Stomach (tissue), 9 donors: ENCODE results near the gene FOXN3. TPM values are rescaled to one million over a fixed set of nuclear protein-coding genes. Genes with fewer than 3 reads are reported as not detected.

Experiments used
- DNase-seq, 2 donors: peaks; one replicate each; pipeline versions ENCODE4 v3.0.0 to v3.0.0-alpha.2; 2013 to 2019
- H3K27ac ChIP-seq, 5 donors: fragments of 200-600 bp in 4 of 5; sonication (generic) in 4 of 5; one replicate each; pipeline ENCODE4 v1.5.1; 2013 to 2019; ENCODE audit warnings: mild to moderate bottlenecking in 1 of 5, moderate library complexity in 1 of 5
- H3K27me3 ChIP-seq, 3 donors: fragments of 200-600 bp; sonication (generic); one replicate each; pipeline ENCODE4 v1.5.1; 2017 to 2019; ENCODE audit warnings: mixed run types in 1 of 3
- H3K36me3 ChIP-seq, 4 donors: fragments of 200-600 bp; sonication (generic); 1 replicate in 3 of 4; 2 replicates in 1 of 4; pipeline ENCODE4 v1.5.1; 2016 to 2019
- H3K4me1 ChIP-seq, 4 donors: fragments of 200-600 bp; sonication (generic); one replicate each; pipeline ENCODE4 v1.5.1; 2016 to 2019
- H3K4me3 ChIP-seq, 4 donors: fragments of 200-600 bp; sonication (generic) in 3 of 4; one replicate each; pipeline ENCODE4 v1.5.1; 2016 to 2019; ENCODE audit warnings: mild to moderate bottlenecking in 1 of 4
- H3K9me3 ChIP-seq, 4 donors: fragments of 200-600 bp; sonication (generic); one replicate each; pipeline ENCODE4 v1.5.1; 2016 to 2019
- EP300 ChIP-seq: sonication (generic); formaldehyde crosslinking; IDR thresholded peaks from one replicate; pipeline ENCODE4 v1.6.1; 2017; ENCODE audit warnings: antibody characterized with exemption
- POLR2A ChIP-seq, 4 donors: fragments of 450-650 bp; IDR thresholded peaks; one replicate each; pipeline ENCODE4 v1.6.1; 2016; ENCODE audit warnings: antibody characterized with exemption in 4 of 4, control low read depth in 2 of 4, mild to moderate bottlenecking in 1 of 4, moderate library complexity in 1 of 4
- POLR2AphosphoS5 ChIP-seq, 3 donors: sonication (generic); formaldehyde crosslinking; IDR thresholded peaks; one replicate each; pipeline ENCODE4 v1.6.1; 2016; ENCODE audit warnings: antibody characterized with exemption in 3 of 3
- WGBS, 5 donors: extraction: QIAGEN DNeasy Blood & Tissue Kit in 3 of 5; methylation state at CpG; one replicate each; pipeline versions ENCODE4 v1.1.5 to v1.1.7; 2013 to 2018; 5-methylcytosine and 5-hydroxymethylcytosine counted together
- intact Hi-C: fragments of 100-400 bp; cut with DNase I; formaldehyde crosslinking; loops from one replicate; pipeline ENCODE4 v1.15.1; 2023; ENCODE audit warnings: low total_unique reads
- polyA plus RNA-seq, 3 donors: library from polyadenylated mRNA; stranded (reverse); fragments of 200-250 nt; gene quantifications; one replicate each; pipeline ENCODE4 v1.2.3, GENCODE V29; 2013
- total RNA-seq, 5 donors: library from RNA; depleted of rRNA; stranded (reverse); fragments of >200 nt; gene quantifications; one replicate each; pipeline versions ENCODE4 v1.1.0 to v1.2.3, GENCODE V29; 2014 to 2016
- TF ChIP-seq, protein P1 (sequence below), 7 experiments: fragments of 450-650 bp in 4 of 7; fragments of 200-600 bp in 3 of 7; sonication (generic) in 3 of 7; IDR thresholded peaks; one replicate each; pipeline ENCODE4 v1.5.1; 2016 to 2019; ENCODE audit warnings: antibody characterized with exemption in 7 of 7, control low read depth in 2 of 7, mild to moderate bottlenecking in 1 of 7
- donor health status: healthy with polysubstance abuse.
- donor health status: Bipolar disorder and iron deficiency.
- donor health status: healthy.

The FOXN3 gene
- total and polyA plus RNA-seq, 8 donors, result 12.5 to 126 (median 56.6) TPM

- H3K4me1 ChIP-seq, result peaks cover 16 to 56% (median 32%) of the 10 kb centered on the region in 4 donors
- peak overlapping the region in 1 of 5 donors; percentile 65 for H3K27ac ChIP-seq
- TF ChIP-seq POLR2AphosphoS5 (IDR thresholded peaks at IDR 0.05) (no peak), POLR2A (IDR thresholded peaks at IDR 0.05) (no peak), EP300 (no peak)
- TF ChIP-seq, protein P1, sequence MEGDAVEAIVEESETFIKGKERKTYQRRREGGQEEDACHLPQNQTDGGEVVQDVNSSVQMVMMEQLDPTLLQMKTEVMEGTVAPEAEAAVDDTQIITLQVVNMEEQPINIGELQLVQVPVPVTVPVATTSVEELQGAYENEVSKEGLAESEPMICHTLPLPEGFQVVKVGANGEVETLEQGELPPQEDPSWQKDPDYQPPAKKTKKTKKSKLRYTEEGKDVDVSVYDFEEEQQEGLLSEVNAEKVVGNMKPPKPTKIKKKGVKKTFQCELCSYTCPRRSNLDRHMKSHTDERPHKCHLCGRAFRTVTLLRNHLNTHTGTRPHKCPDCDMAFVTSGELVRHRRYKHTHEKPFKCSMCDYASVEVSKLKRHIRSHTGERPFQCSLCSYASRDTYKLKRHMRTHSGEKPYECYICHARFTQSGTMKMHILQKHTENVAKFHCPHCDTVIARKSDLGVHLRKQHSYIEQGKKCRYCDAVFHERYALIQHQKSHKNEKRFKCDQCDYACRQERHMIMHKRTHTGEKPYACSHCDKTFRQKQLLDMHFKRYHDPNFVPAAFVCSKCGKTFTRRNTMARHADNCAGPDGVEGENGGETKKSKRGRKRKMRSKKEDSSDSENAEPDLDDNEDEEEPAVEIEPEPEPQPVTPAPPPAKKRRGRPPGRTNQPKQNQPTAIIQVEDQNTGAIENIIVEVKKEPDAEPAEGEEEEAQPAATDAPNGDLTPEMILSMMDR (IDR thresholded peaks at IDR 0.05), result no peak
- H3K9me3 ChIP-seq, result peaks cover 0 to 4% (median 0%) of the 10 kb centered on the region in 4 donors
- DNase-seq, result no peak
- H3K36me3 ChIP-seq, result peaks cover 0 to 5% (median 0%) of the 10 kb centered on the region in 4 donors
- intact Hi-C loops, result no loop called here
- no peaks in the 10 kb centered on the region for H3K27me3 ChIP-seq
- no peak overlapping the region for H3K4me3 ChIP-seq
- 94 to 100% (median 95%) methylated on average over 3 of the region's 3 CpGs for WGBS, 5 donors
Observed at GRCh38 chr14:89384636-89385035, 32.4 kb downstream of the FOXN3 start.

GRCh38 chr14:89384023-89384422 is 33.0 kb downstream of the FOXN3 start:
- intact Hi-C loops, result no loop called here
- Histone ChIP-seq H3K36me3 (peaks cover 0 to 5% (median 0%) of the 10 kb centered on the region in 4 donors), H3K27me3 (no peaks in the 10 kb centered on the region), H3K27ac (no peak overlapping the region), H3K9me3 (peaks cover 0 to 4% (median 0%) of the 10 kb centered on the region in 4 donors), H3K4me1 (peaks cover 10 to 52% (median 30%) of the 10 kb centered on the region in 4 donors), H3K4me3 (no peak overlapping the region)
- 81 to 98% (median 94%) methylated on average over 3 of the region's 3 CpGs for WGBS, 5 donors
- TF ChIP-seq POLR2A (IDR thresholded peaks at IDR 0.05), result no peak
- TF ChIP-seq, protein P1 (IDR thresholded peaks at IDR 0.05), result no peak
- DNase-seq, result peak in 1 of 2 donors; percentile 51

GRCh38 chr14:89382901-89383845 is 33.9 kb downstream of the FOXN3 start:
- Histone ChIP-seq H3K36me3 (peaks cover 0 to 2% (median 0%) of the 10 kb centered on the region in 4 donors), H3K4me3 (no peak overlapping the region), H3K9me3 (peaks cover 0 to 4% (median 0%) of the 10 kb centered on the region in 4 donors), H3K4me1 (peaks cover 2 to 48% (median 21%) of the 10 kb centered on the region in 4 donors), H3K27me3 (no peaks in the 10 kb centered on the region), H3K27ac (no peak overlapping the region)
- TF ChIP-seq POLR2AphosphoS5 (IDR thresholded peaks at IDR 0.05), result no peak
- TF ChIP-seq, protein P1 (IDR thresholded peaks at IDR 0.05), result no peak
- no peak for TF ChIP-seq POLR2A (IDR thresholded peaks at IDR 0.05)
- no peak for TF ChIP-seq EP300
- intact Hi-C loops, result no loop called here
- DNase-seq, result no peak
- 81 to 93% (median 90%) methylated on average over 14 of the region's 14 CpGs for WGBS, 5 donors

DNA sequence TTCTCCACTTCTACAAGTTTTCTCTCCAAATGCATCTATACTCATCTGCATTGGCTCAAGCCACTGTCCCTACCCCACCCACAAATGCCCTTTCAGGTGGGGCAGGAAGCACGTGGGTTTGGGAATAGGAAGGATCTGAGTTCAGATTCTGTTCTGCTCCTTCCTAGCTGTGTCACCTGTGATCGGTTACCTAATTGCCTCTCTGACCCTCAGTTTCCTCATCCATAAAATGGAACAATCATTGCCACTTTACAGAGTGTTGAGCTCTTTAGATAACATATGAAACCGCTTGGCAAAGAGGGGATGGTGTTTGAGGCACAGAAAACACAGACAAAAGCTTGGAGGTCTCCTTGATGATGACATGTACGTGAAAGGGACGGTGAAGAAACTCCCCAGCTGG is 34.5 kb downstream of the FOXN3 start:
- WGBS, 5 donors, result 86 to 95% (median 91%) methylated on average over 5 of the region's 5 CpGs
- intact Hi-C loops, result no loop called here
- H3K4me3 ChIP-seq, result no peak overlapping the region

More for the DNA sequence above, 34.5 kb downstream of the FOXN3 start:
- peaks cover 0 to 41% (median 17%) of the 10 kb centered on the region in 4 donors for H3K4me1 ChIP-seq
- no peak for DNase-seq
- TF ChIP-seq POLR2A (IDR thresholded peaks at IDR 0.05), result no peak
- TF ChIP-seq POLR2AphosphoS5 (IDR thresholded peaks at IDR 0.05), result no peak
- TF ChIP-seq, protein P1 (IDR thresholded peaks at IDR 0.05), result no peak
- TF ChIP-seq EP300, result no peak
- H3K27ac ChIP-seq, result no peak overlapping the region
- H3K9me3 ChIP-seq, result peaks cover 0 to 4% (median 0%) of the 10 kb centered on the region in 4 donors
- H3K36me3 ChIP-seq, result no peaks in the 10 kb centered on the region
- no peaks in the 10 kb centered on the region for H3K27me3 ChIP-seq
